Measurements from ENCODE around the gene NPHP4. TPM values are rescaled to one million over a fixed set of nuclear protein-coding genes. Genes with fewer than 3 reads are reported as not detected.

Gene NPHP4
- total RNA-seq, 2 experiments from 2014 or later: 15.4 to 20.3 TPM

DNA sequence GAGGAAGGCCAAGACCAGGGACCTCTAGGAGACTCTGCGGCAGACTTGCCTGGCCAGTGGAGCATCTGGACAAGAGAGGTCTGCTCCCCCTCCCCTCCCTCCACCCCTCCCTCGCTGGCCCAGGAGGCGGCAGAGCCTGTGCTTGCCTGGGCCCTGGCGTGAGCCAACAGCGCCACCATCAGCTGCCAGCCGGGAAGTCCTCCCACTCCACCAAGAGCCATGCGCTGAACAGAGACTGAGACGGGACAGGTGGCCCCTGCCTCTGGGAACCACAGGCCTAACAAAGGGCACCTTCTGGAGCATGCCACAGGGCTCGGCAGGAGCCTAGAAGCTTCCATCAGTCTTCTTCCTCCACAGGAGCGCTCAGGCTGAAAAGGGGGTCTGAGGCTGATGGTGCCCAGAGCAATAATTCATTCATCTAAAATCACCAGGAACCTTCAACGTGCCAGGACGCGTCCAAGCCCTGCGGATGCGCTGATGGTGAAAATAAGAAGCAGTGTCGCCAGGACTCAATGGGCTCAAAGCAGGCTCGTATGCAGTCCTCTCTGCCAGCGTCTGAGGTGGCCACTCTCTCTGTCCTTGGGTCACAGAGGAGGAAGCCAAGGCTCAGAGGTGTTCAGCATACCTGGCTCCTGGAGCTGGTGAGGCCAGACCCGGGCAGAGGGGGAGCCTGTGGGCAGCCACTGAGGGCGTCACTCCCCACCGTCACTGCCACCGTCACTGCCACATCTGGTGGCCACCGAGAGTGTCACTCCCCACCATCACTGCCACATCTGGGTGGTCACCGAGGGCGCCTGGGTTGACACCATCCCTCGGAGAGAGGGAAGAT lies 161.2 kb downstream of the NPHP4 start:
- Mint-ChIP-seq H3K27me3 (no peaks in the 10 kb centered on the region), H3K4me1 (no peaks in the 10 kb centered on the region), H3K27ac (no peak overlapping the region), H3K4me3 (no peak overlapping the region), H3K36me3 (no peaks in the 10 kb centered on the region), H3K9me3 (ENCODE audit: low read depth) (peaks cover 3% of the 10 kb centered on the region)
- CTCF ChIA-PET: no interaction called here
- ATAC-seq (no peak), DNase-seq (no peak)

DNA sequence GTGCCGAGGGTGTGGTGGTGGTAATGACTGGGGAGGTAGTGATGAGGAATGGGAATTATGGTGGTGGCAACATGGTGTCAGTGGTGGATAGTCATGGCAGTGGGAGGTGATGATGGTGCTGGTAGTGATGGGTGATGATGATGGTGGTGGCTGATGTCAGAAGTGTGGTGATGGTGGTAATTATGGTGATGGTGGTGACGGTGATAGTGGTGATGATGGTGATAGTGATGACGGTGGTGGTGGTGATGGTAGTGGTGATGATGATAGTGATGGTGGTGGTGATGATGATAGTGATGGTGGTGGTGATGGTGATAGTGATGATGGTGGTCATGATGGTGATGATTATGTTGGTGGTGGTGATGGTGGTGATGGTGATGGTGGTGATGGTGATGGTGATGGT lies 162.8 kb downstream of the NPHP4 start:
- DNase-seq: no peak
- no peak for ATAC-seq
- CTCF ChIA-PET: no interaction called here
- peaks cover 3% of the 10 kb centered on the region for H3K9me3 Mint-ChIP-seq (ENCODE audit: low read depth)
- H3K27ac Mint-ChIP-seq: no peak overlapping the region
- H3K36me3 Mint-ChIP-seq: no peaks in the 10 kb centered on the region
- H3K4me1 Mint-ChIP-seq: no peaks in the 10 kb centered on the region
- H3K27me3 Mint-ChIP-seq: no peaks in the 10 kb centered on the region
- H3K4me3 Mint-ChIP-seq: no peak overlapping the region

DNA sequence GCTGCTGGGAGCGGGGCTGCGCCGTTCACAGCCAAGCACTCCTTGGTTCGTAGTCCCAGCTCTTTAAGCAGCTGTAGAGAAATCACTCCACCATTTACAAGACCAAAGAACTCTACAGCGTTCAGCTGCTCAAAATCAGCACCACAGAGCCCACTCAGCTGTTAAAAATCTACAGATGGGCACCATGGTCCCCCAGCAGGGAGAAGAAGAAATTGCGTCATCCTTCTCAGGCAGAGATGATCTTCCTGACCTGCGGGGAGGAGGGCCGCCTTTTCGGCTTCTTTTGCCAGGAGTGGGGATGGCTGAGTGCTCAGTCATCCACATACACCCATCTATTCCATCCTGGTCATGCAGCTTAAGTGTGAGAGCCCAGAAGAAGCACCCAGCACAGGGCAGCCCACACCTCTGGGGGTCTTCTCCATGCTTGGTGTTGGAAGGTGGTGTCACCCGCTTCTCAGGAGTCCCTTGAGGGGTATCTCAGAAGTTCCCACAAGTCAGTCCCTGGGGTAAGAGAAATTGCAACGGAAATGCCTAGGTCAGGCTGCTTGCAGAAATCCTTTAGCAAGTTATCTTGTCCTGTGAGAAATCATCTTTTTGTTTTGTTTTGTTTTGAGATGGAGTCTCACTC lies 163.8 kb downstream of the NPHP4 start:
- H3K4me3 Mint-ChIP-seq: no peak overlapping the region
- H3K9me3 Mint-ChIP-seq (ENCODE audit: low read depth): peaks cover 3% of the 10 kb centered on the region
- no peak for ATAC-seq

DNA sequence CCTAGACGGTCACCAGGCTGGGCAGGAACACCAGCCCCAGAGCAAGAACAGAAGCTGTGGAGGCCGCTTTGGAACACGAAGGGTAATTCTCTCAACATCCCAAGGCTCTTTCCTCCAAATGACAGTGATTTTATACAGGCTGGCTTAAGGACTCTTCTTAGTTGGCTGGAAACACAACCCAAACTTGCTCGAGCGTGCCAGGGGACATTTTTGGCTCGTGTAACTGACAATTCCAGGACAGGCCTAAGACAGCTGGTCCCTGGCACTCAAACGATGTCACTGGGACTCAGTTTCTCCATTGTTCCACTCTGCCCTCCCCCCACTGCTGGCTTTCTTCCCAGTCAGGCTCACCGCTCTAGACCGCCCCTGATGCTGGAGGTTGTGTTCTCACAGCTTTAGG lies 164.7 kb downstream of the NPHP4 start:
- peaks cover 3% of the 10 kb centered on the region for H3K9me3 Mint-ChIP-seq (ENCODE audit: low read depth)
- CTCF ChIA-PET: no interaction called here
- ATAC-seq (no peak), DNase-seq (no peak)
- H3K4me3 Mint-ChIP-seq: no peak overlapping the region
- H3K27me3 Mint-ChIP-seq: no peaks in the 10 kb centered on the region
- no peak overlapping the region for H3K27ac Mint-ChIP-seq
- no peaks in the 10 kb centered on the region for H3K36me3 Mint-ChIP-seq
- H3K4me1 Mint-ChIP-seq: no peaks in the 10 kb centered on the region

More for the DNA sequence above, 163.8 kb downstream of the NPHP4 start:
- no peaks in the 10 kb centered on the region for H3K27me3 Mint-ChIP-seq
- no peaks in the 10 kb centered on the region for H3K4me1 Mint-ChIP-seq
- CTCF ChIA-PET: no interaction called here
- no peaks in the 10 kb centered on the region for H3K36me3 Mint-ChIP-seq
- DNase-seq: no peak
- H3K27ac Mint-ChIP-seq: no peak overlapping the region

DNA sequence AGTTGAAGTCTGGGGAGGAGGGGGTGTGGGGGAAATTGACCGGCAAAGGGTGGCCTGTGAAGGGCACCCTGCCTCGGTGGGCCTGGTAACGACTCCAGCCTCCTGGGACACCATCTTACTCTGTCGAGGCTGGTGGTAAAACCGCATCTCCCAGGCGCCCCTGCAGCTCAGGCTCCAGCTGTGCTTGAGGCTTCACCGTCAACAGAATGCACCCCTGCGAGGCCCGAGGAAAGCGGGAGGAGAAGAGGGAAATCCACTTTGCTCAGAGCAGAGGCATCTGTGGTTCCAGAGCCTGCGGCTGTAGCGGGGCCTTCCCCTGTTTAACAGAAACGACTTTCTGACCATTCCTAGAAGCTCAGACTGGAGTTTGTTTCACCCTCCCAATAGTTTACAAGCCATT lies 165.6 kb downstream of the NPHP4 start:
- no peak overlapping the region for H3K27ac Mint-ChIP-seq
- H3K4me3 Mint-ChIP-seq: no peak overlapping the region
- H3K4me1 Mint-ChIP-seq: no peaks in the 10 kb centered on the region
- no peaks in the 10 kb centered on the region for H3K36me3 Mint-ChIP-seq
- ATAC-seq (no peak), DNase-seq (no peak)
- H3K27me3 Mint-ChIP-seq: no peaks in the 10 kb centered on the region
- H3K9me3 Mint-ChIP-seq (ENCODE audit: low read depth): peaks cover 3% of the 10 kb centered on the region
- CTCF ChIA-PET: no interaction called here

DNA sequence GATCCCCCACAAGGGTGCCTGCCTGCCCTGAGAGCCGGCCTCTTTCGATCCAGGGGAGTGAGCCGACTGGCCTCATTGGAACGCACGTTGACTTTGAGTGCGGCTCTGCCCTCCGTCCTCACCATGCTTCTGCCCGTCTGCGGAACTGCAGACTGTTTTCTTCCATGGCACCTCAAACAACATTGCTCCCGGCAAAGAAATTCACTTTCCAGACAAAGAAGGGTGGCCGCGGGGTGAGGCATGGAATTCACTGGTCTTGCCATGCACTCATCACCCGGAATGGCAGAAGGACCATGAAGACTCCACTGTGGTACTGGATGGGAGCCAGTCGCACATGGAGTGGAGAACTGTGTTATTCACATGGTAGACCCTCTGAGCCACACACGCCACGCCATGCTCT lies 169.5 kb downstream of the NPHP4 start:
- Mint-ChIP-seq H3K36me3 (no peaks in the 10 kb centered on the region), H3K4me3 (no peak overlapping the region), H3K4me1 (no peaks in the 10 kb centered on the region), H3K27me3 (no peaks in the 10 kb centered on the region), H3K9me3 (ENCODE audit: low read depth) (no peaks in the 10 kb centered on the region), H3K27ac (no peak overlapping the region)
- CTCF ChIA-PET: no interaction called here
- DNase-seq (no peak), ATAC-seq (no peak)

DNA sequence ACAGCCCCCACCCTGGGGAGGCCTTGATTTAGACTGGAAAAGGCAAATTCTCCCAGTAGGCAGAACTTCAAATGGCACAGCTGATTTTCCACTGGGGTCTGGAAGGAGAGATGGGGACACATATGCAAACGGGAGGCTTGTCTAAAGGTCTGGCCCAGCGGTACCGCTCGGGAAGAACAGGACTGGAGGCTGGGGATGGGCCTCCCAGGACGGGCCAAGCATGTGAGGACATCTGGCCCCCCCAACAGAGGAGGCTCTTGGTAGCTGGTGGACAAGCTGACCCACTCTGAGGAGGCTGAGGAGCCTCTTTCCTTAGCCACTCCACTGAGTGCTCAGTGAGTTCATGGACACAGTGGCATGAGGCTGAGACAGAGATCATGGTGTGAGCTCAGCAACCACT lies 170.0 kb downstream of the NPHP4 start:
- DNase-seq: no peak
- no peaks in the 10 kb centered on the region for H3K4me1 Mint-ChIP-seq
- H3K9me3 Mint-ChIP-seq (ENCODE audit: low read depth): no peaks in the 10 kb centered on the region
- CTCF ChIA-PET: no interaction called here
- no peak overlapping the region for H3K27ac Mint-ChIP-seq
- H3K27me3 Mint-ChIP-seq: no peaks in the 10 kb centered on the region
- no peaks in the 10 kb centered on the region for H3K36me3 Mint-ChIP-seq
- no peak for ATAC-seq
- no peak overlapping the region for H3K4me3 Mint-ChIP-seq

DNA sequence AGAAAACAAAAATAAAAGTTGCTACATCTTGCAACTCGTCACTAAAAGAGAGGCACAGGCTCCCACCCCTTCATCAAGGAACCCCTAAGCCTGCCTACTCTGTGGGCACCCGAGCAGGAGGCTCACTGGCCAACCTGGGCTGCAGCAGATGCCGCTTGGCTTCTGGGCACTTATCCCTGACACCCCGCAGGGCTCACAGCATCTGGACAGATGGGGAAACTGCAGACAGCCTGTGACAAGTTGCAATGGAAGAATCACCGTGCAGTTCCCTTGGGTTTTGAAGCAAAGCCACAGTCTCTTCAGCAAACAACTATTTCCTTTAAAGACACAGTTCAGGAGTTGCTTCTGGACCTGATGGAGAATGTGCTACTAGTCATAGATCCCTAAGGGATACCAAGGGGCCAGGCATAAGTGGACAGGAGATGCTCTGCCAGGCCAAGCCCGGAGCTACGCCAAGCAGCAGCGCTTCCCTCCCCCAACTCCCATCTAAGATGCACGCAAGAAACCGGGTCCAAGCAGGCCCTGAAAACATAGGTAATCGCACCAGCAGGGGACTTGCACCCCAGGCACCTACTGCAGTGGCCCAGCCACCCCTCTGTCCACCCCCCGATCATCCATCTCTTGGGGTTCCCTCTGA lies 170.6 kb downstream of the NPHP4 start:
- H3K9me3 Mint-ChIP-seq (ENCODE audit: low read depth): no peaks in the 10 kb centered on the region
- CTCF ChIA-PET: no interaction called here
- H3K4me3 Mint-ChIP-seq: no peak overlapping the region
- DNase-seq (no peak), ATAC-seq (no peak)
- H3K36me3 Mint-ChIP-seq: no peaks in the 10 kb centered on the region
- no peaks in the 10 kb centered on the region for H3K4me1 Mint-ChIP-seq
- no peaks in the 10 kb centered on the region for H3K27me3 Mint-ChIP-seq
- no peak overlapping the region for H3K27ac Mint-ChIP-seq

DNA sequence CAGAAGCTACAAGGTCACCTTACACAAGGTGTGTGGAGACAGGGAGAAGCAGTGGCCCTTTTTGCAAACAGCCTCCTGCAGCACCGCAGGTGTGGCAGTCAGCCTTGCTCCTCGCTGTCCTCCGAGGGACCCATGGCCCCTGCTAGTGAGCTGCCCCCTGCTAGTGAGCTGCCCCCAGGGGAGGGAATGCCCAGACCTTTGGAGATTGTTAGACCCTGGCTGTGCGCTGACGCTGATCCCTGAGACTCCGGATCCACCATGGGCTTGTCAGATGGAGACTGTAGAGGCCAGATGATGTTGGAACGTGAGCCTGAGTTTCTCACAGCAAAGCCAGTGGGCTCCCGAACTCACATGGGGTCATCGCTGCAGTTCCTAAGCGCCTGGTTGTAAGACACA lies 172.2 kb downstream of the NPHP4 start:
- H3K9me3 Mint-ChIP-seq (ENCODE audit: low read depth): no peaks in the 10 kb centered on the region
- no peak overlapping the region for H3K4me3 Mint-ChIP-seq
- no peaks in the 10 kb centered on the region for H3K36me3 Mint-ChIP-seq
- CTCF ChIA-PET: no interaction called here
- no peak for ATAC-seq
- H3K27ac Mint-ChIP-seq: no peak overlapping the region
- DNase-seq: no peak
- no peaks in the 10 kb centered on the region for H3K4me1 Mint-ChIP-seq
- H3K27me3 Mint-ChIP-seq: no peaks in the 10 kb centered on the region

DNA sequence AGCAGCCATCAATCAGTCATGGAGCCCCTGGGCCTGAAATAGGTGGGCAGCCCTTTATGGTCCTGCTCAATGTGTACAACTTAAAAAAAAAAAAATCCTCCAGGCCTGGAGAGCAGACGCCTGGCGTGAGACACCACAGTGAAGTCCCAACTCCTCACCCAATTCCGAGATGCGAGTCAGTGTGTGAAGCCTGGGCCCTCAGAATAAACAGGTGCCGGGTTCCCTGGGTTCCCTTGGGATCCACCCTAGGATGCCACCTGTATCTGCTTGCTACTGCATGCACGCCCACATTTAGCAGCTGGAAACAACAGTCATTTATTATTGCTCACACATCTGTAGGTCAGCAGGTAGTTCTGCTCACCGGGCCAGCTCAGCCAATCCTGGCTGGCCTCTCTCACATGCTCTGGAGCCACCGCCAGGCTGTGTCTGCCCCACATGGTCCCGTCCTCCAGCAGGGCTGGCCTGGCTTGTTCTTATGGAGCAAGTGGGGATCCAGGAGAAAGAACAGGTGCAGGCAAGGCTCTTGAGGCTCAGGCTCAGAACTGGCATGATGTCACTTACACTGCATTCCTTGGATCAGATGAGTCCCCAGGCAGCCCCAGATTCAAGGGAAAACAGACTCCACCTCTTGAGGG lies 172.7 kb downstream of the NPHP4 start:
- Mint-ChIP-seq H3K9me3 (ENCODE audit: low read depth) (no peaks in the 10 kb centered on the region), H3K4me3 (no peak overlapping the region), H3K4me1 (no peaks in the 10 kb centered on the region), H3K27ac (no peak overlapping the region), H3K27me3 (no peaks in the 10 kb centered on the region), H3K36me3 (no peaks in the 10 kb centered on the region)
- CTCF ChIA-PET: no interaction called here
- ATAC-seq: no peak
- no peak for DNase-seq

DNA sequence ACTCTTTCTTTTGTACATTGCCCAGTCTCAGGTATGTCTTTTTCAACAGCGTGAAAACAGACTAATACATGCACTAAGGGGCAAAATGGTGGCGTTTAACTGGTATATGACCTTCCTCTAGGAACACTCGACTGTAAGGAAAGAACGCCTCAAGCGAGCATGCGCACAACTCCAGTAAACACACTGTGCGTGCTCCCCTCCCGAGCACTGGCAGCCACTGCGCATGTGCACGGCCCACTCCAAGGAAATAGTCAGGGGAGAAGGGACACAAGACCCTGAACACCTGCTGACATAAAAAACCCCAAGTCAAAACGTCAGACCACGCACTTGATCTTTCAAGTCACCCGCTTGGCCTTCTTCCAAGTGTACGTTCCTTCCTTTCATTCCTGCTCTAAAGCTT lies 173.5 kb downstream of the NPHP4 start:
- H3K4me3 Mint-ChIP-seq: no peak overlapping the region
- H3K27ac Mint-ChIP-seq: no peak overlapping the region
- no peak for ATAC-seq
- no peaks in the 10 kb centered on the region for H3K27me3 Mint-ChIP-seq
- no peaks in the 10 kb centered on the region for H3K9me3 Mint-ChIP-seq (ENCODE audit: low read depth)
- DNase-seq: no peak
- H3K36me3 Mint-ChIP-seq: no peaks in the 10 kb centered on the region
- H3K4me1 Mint-ChIP-seq: no peaks in the 10 kb centered on the region
- CTCF ChIA-PET: no interaction called here

DNA sequence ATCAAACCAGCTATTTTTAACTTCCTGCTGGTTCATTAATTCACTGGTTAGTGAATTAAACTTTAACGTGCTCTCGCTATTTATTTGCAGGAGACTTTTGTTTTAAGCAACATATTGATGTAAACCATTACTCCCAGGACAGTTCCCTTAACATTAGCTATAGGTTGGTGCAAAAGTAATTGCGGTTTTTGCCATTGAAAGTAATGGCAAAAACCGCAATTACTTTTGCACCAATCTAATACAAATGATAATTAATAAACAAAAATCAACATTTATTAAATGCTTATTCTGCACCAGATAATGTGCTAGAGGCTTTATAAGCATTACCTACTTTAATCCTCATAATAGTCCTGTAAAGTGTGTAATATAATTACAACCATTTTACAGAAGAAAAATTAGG lies 176.5 kb downstream of the NPHP4 start:
- no peaks in the 10 kb centered on the region for H3K9me3 Mint-ChIP-seq (ENCODE audit: low read depth)
- H3K27me3 Mint-ChIP-seq: no peaks in the 10 kb centered on the region
- no peaks in the 10 kb centered on the region for H3K36me3 Mint-ChIP-seq
- no peaks in the 10 kb centered on the region for H3K4me1 Mint-ChIP-seq
- DNase-seq (no peak), ATAC-seq (no peak)
- H3K4me3 Mint-ChIP-seq: no peak overlapping the region
- CTCF ChIA-PET: no interaction called here
- no peak overlapping the region for H3K27ac Mint-ChIP-seq

DNA sequence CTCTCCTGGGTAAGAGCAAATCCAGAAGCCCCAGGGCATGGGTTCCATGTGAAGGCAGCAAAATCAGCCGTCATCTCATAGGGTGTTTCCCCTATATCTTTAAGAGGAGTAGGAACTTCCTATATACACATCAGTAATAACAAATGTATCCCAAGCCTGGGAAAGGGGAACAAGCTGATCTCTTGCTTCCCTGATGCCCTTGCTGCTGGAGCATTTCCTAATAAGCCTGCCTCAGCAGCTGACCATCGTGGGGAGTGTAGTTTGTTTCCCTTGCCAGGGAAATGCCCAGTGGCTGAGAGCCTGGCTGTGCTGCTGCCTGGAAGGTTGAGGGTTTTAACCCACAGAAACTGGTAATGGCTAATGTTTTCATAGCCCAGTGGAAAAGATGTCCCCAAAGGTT lies 177.0 kb downstream of the NPHP4 start:
- no peak overlapping the region for H3K4me3 Mint-ChIP-seq
- no peaks in the 10 kb centered on the region for H3K4me1 Mint-ChIP-seq
- H3K27ac Mint-ChIP-seq: no peak overlapping the region
- no peaks in the 10 kb centered on the region for H3K36me3 Mint-ChIP-seq
- no peak for ATAC-seq
- no peak for DNase-seq
- CTCF ChIA-PET: no interaction called here
- no peaks in the 10 kb centered on the region for H3K9me3 Mint-ChIP-seq (ENCODE audit: low read depth)
- no peaks in the 10 kb centered on the region for H3K27me3 Mint-ChIP-seq

Data from activated CD8-positive, alpha-beta memory T cell treated with anti-CD3 and anti-CD28 coated beads, Interleukin-2, amount 10 ng/mL, durations not matched to agents 7 days and 5 days (primary cell).